Heart right ventricle (tissue), 16 donors: Measurements from ENCODE around the gene CATSPER3. TPM values are rescaled to one million over a fixed set of nuclear protein-coding genes. Genes with fewer than 3 reads are reported as not detected.
"Not testable (repeated sequence)": the region's sequence is repeated elsewhere in the genome, so short reads cannot be mapped to it uniquely, and the experiment has no call there.

ENCODE experiments used
- ATAC-seq, 8 donors: fragments of 200-7000 bp; cut with Tn5 transposase; one replicate each; pipeline ENCODE4 v1.9.1; 2020; ENCODE audit warnings: mild to moderate bottlenecking in 8 of 8, moderate library complexity in 8 of 8, moderate number of reproducible peaks in 1 of 8
- DNase-seq, 2 donors: peaks; one replicate each; pipeline ENCODE4 v3.0.0-alpha.2; 2020
- H3K27ac ChIP-seq, 10 donors: fragments of 200-600 bp; sonication (generic) in 2 of 10; one replicate each; pipeline versions ENCODE4 v1.5.0 to v1.8.0; 2020 to 2022; ENCODE audit warnings: mild to moderate bottlenecking in 3 of 10
- H3K27me3 ChIP-seq, 7 donors: fragments of 200-600 bp; one replicate each; pipeline ENCODE4 v1.8.0; 2021 to 2022; ENCODE audit warnings: mild to moderate bottlenecking in 2 of 7
- H3K36me3 ChIP-seq, 9 donors: fragments of 200-600 bp; sonication (generic) in 1 of 9; one replicate each; pipeline versions ENCODE4 v1.5.0 to v1.8.0; 2020 to 2022; ENCODE audit warnings: mild to moderate bottlenecking in 2 of 9
- H3K4me1 ChIP-seq, 9 donors: fragments of 200-600 bp; sonication (generic) in 1 of 9; one replicate each; pipeline versions ENCODE4 v1.5.0 to v1.8.0; 2020 to 2022; ENCODE audit warnings: mild to moderate bottlenecking in 4 of 9
- H3K4me3 ChIP-seq, 10 donors: fragments of 200-600 bp; sonication (generic) in 2 of 10; one replicate each; pipeline versions ENCODE4 v1.5.0 to v1.8.0; 2020 to 2022; ENCODE audit warnings: mild to moderate bottlenecking in 7 of 10, moderate library complexity in 2 of 10
- H3K9me3 ChIP-seq, 11 donors: fragments of 200-600 bp in 10 of 11; sonication (generic) in 2 of 11; one replicate each; pipeline versions ENCODE4 v1.5.0 to v1.8.0; 2013 to 2022; ENCODE audit warnings: mild to moderate bottlenecking in 2 of 11, control low read depth in 1 of 11, moderate library complexity in 1 of 11
- WGBS, 2 donors: extraction: QIAGEN DNeasy Blood & Tissue Kit; methylation state at CpG; one replicate each; pipeline ENCODE4 v1.1.7; 2013; ENCODE audit warnings: inconsistent platforms in 1 of 2; 5-methylcytosine and 5-hydroxymethylcytosine counted together
- intact Hi-C, 10 donors: fragments of 100-400 bp; cut with DNase I; formaldehyde crosslinking; loops; one replicate each; pipeline versions ENCODE4 v1.11.1 to v1.14.2; 2022
- polyA plus RNA-seq, 2 donors: library from polyadenylated mRNA; stranded (reverse); fragments of 200-250 nt; gene quantifications; one replicate each; pipeline ENCODE4 v1.2.3, GENCODE V29; 2013
- total RNA-seq, 10 donors: library from RNA; stranded (reverse); fragmentation: NEBNext Ultra II Directional in 3 of 10; extraction: Animal tissue kit (Norgen Biotek cat#: 25700) in 3 of 10; gene quantifications; one replicate each; pipeline versions ENCODE4 v1.2.1 to v1.2.4, GENCODE V29; 2021 to 2023
- TF ChIP-seq, protein P1 (sequence below), 9 donors: fragments of 200-600 bp; sonication (generic) in 2 of 9; IDR thresholded peaks; one replicate each; pipeline versions ENCODE4 v1.5.0 to v1.8.0; 2021 to 2022; ENCODE audit warnings: antibody characterized with exemption in 9 of 9, mild to moderate bottlenecking in 5 of 9, moderate library complexity in 1 of 9
- donor health status: Arrhythmogenic right ventricular cardiomyopathy.
- donor health status: ischemic (EF 13 %, LVEDD 7.1; RV severe dilation, severe dysfunction).
- donor health status: healthy with polysubstance abuse.
- donor health status: DM: no; HTN: yes; CAD: no.
- donor health status: DM: no; HTN: no; CAD: no.
- donor health status: ischemic (EF 25% LVEDD 6.9; RV normal size, moderate dysfunction).
- donor health status: ischemic (EF 25% LVEDD 5.7; RV mildly dilated, moderate dysfunction).
- donor health status: healthy.
- donor health status: DM: yes; HTN: yes; CAD: no.
- donor health status: Ischemic cardiomyopathy.
- donor health status: ischemic (EF 35%, LVEDD 5.7; RV mildly dilated, moderate dysfunction).
- donor health status: nonischemic (EF 11% LVEDD 7.7; RV severe dilation, severe dysfunction).
- donor health status: DM: yes; HTN: yes; CAD: no.
- donor health status: PGD.
- donor health status: ischemic (EF 29% LVEDD 5.4; RV normal size, mild dysfunction).
- donor health status: nonischemic (EF 23%, LVEDD 6.1; RV moderate dilation, normal function).

CATSPER3 gene
- total and polyA plus RNA-seq, 12 donors = 0.37 to 1.1 (median 0.72) TPM

DNA sequence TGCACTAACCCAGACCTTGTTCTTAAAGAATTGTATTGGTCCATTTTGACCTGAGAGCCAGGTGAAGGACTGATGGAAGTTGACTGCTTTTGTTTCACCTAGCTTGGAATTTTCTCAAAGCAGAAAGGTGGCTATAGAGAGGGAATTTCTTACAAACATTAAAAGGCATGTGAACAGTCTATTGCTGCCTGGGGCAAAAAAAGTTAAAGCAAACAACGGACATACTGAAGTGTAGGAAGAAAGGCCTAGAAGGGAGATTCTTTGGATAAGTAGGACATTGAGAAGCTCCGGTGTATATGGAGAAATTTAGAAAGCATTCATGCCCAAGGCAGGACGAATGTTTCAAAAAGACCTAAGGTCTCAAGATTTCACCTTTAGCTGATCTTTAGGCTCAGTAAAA, 11.7 kb downstream of the CATSPER3 start:
- Histone ChIP-seq H3K9me3 (peaks cover 0 to 73% (median 30%) of the 10 kb centered on the region in 11 donors), H3K27ac (no peak overlapping the region), H3K27me3 (no peaks in the 10 kb centered on the region), H3K36me3 (peaks cover 0 to 9% (median 0%) of the 10 kb centered on the region in 9 donors), H3K4me3 (no peak overlapping the region), H3K4me1 (no peaks in the 10 kb centered on the region)
- intact Hi-C loops = no loop called here
- DNase-seq (no peak), ATAC-seq (no peak)
- TF ChIP-seq, protein P1, sequence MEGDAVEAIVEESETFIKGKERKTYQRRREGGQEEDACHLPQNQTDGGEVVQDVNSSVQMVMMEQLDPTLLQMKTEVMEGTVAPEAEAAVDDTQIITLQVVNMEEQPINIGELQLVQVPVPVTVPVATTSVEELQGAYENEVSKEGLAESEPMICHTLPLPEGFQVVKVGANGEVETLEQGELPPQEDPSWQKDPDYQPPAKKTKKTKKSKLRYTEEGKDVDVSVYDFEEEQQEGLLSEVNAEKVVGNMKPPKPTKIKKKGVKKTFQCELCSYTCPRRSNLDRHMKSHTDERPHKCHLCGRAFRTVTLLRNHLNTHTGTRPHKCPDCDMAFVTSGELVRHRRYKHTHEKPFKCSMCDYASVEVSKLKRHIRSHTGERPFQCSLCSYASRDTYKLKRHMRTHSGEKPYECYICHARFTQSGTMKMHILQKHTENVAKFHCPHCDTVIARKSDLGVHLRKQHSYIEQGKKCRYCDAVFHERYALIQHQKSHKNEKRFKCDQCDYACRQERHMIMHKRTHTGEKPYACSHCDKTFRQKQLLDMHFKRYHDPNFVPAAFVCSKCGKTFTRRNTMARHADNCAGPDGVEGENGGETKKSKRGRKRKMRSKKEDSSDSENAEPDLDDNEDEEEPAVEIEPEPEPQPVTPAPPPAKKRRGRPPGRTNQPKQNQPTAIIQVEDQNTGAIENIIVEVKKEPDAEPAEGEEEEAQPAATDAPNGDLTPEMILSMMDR (IDR thresholded peaks at IDR 0.05) = no peak
- WGBS, 2 donors = 91 to 94% methylated on average over 3 of the region's 3 CpGs

GRCh38 chr5:134982230-134982629, 14.5 kb downstream of the CATSPER3 start:
- TF ChIP-seq, protein P1 (IDR thresholded peaks at IDR 0.05) = no peak
- Histone ChIP-seq H3K27ac (no peak overlapping the region), H3K9me3 (peaks cover 0 to 61% (median 30%) of the 10 kb centered on the region in 11 donors), H3K4me3 (no peak overlapping the region), H3K27me3 (no peaks in the 10 kb centered on the region), H3K4me1 (no peaks in the 10 kb centered on the region), H3K36me3 (no peaks in the 10 kb centered on the region)
- intact Hi-C loops = loop anchor here in 1 of 10 donors (10.0 kb wide), 1 partner anchor 2003 kb away; no protein-coding TSS in a partner anchor
- ATAC-seq = no peak
- no peak for DNase-seq
- WGBS, 2 donors = 98% methylated on average over 1 of the region's 1 CpG

GRCh38 chr5:134989266-134989830, 21.6 kb downstream of the CATSPER3 start:
- 87 to 88% methylated on average over 3 of the region's 3 CpGs for WGBS, 2 donors
- Histone ChIP-seq H3K4me3 (no peak overlapping the region), H3K27me3 (no peaks in the 10 kb centered on the region), H3K36me3 (no peaks in the 10 kb centered on the region), H3K9me3 (peaks cover 0 to 7% (median 0%) of the 10 kb centered on the region in 11 donors), H3K4me1 (peaks cover 0 to 4% (median 0%) of the 10 kb centered on the region in 9 donors), H3K27ac (no peak overlapping the region)
- intact Hi-C loops = loop anchor here in 1 of 10 donors (10.0 kb wide), 1 partner anchor 1995 kb away; no protein-coding TSS in a partner anchor
- DNase-seq = no peak
- TF ChIP-seq, protein P1 (IDR thresholded peaks at IDR 0.05) = no peak
- no peak for ATAC-seq

DNA sequence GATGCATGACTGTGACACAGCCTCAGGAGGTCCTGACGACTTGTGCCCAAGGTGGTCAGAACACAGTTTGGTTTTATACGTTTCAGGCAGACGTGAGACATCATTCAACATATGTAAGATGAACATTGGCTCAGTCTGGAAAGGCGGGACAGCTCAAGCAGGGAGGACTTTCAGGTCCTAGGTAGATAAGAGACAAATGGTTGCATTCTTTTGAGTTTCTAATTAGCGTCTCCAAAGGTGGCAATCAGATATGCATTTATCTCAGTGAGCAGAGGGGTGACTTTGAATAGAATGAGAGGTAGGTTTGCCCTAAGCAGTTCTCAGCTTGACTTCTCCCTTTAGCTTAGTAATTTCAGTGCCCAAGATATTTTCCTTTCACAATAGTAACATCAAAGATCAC, 22.5 kb downstream of the CATSPER3 start:
- intact Hi-C loops, H3K4me3 ChIP-seq, H3K27ac ChIP-seq, ATAC-seq, H3K4me1 ChIP-seq, DNase-seq, H3K36me3 ChIP-seq, H3K27me3 ChIP-seq, H3K9me3 ChIP-seq: not testable (repeated sequence)
- WGBS, 2 donors = 47 to 56% methylated on average over 5 of the region's 5 CpGs

DNA sequence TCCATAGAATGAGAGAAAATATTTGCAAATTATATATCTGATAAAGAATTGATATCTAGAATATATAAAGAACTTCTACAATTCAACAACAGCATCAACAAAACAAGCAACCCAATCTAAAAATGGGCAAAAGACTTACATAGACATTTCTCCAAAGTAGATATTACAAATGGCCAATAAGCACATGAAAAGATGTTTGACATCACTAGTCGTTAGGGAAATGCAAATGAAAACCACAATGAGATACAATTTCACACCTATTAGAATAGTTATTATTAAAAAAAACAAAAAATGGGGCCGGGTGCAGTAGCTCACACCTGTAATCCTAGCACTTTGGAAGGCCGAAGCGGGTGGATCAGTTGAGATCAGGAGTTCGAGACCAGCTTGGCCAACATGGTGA, 24.4 kb downstream of the CATSPER3 start:
- ATAC-seq (no peak), DNase-seq (no peak)
- TF ChIP-seq, protein P1 (IDR thresholded peaks at IDR 0.05) = no peak
- H3K9me3 ChIP-seq = peaks cover 0 to 7% (median 0%) of the 10 kb centered on the region in 11 donors
- intact Hi-C loops = no loop called here
- H3K4me3 ChIP-seq = no peak overlapping the region
- no peaks in the 10 kb centered on the region for H3K27me3 ChIP-seq
- 92 to 94% methylated on average over 5 of the region's 5 CpGs for WGBS, 2 donors
- H3K4me1 ChIP-seq = peaks cover 0 to 4% (median 0%) of the 10 kb centered on the region in 9 donors
- H3K36me3 ChIP-seq = no peaks in the 10 kb centered on the region
- H3K27ac ChIP-seq = no peak overlapping the region
